HG03097 (cell line): Measurements from ENCODE around the gene CLEC16A.
"Not testable (repeated sequence)": the region's sequence is repeated elsewhere in the genome, so short reads cannot be mapped to it uniquely, and the experiment has no call there.

ENCODE experiments used
- ATAC-seq: cut with Tn5 transposase; IDR thresholded peaks from one replicate; pipeline ENCODE4 v1.9.1; 2021; ENCODE audit not compliant: unreplicated experiment, low FRiP score

The CLEC16A gene

DNA sequence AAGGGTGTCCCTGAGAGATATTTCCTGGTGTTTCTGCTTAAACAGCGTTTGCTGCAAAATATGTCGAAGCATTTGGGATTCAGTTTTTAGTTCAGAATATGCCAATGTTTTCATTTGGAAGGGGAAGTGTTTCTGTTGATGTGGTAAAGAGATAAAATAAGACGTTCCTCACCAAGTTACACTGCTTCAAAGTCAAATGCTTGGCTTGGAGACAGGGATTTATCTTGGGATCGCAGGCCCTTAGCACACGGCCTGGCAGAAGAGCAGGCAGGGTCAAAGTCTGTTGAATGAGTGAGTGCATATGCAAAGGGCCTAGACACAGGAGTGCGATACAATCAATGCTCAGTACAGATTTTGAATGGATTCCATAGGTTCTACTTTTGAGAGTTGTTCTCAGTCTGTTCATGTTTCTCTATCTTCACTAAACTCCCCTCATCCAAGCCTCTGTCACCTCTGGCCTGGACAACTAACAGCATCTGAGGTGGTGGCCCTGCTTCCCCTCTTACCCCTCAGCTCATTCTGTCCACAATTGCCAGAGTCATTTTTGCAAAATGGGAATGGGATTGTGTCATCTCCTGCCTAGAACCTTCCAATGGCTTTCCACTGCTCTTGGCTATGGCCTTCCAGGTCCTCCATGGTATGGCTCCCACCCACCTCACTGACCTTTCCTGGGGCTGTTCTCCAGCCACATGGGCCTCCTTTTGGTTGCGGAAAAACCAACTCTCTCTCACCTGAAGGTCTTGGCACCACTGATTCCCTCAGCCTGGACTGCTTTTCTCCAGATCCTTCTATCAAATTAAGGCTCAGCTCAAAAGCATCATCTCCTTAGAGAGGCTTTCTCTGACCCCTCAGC, 5.3 kb upstream of the CLEC16A start:
- no peak for ATAC-seq

- no peak for ATAC-seq
Measured at GRCh38 chr16:10939649-10940234, 4.6 kb upstream of the CLEC16A start.

DNA sequence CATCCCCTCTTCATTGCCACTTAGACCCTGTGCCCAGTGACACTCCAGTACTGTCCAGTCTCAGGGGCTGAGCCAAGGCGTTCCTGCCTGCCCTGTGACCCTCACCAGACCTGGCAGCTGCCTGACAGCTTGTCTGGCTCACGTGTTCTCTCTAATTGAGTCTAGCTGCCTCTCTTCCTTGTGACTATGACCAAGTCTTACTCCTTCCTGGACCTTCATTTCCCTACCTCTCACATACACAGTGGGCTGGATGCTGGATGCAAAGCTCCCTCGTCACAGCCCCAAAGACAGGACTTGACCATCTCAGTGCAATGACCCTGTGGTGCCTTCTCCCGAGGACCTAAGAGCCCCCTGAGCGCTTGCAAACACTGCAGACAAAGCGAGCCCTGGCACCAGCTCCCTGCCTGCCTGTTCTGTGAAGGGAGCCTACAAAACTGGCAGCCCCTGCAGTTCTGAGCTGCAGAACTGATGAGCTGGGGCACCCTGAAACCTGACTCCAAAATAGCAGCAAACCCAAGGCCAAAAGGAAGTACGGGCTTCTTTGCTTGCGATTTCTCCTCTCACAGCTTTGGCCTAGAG, 3.8 kb upstream of the CLEC16A start:
- ATAC-seq, result no peak

DNA sequence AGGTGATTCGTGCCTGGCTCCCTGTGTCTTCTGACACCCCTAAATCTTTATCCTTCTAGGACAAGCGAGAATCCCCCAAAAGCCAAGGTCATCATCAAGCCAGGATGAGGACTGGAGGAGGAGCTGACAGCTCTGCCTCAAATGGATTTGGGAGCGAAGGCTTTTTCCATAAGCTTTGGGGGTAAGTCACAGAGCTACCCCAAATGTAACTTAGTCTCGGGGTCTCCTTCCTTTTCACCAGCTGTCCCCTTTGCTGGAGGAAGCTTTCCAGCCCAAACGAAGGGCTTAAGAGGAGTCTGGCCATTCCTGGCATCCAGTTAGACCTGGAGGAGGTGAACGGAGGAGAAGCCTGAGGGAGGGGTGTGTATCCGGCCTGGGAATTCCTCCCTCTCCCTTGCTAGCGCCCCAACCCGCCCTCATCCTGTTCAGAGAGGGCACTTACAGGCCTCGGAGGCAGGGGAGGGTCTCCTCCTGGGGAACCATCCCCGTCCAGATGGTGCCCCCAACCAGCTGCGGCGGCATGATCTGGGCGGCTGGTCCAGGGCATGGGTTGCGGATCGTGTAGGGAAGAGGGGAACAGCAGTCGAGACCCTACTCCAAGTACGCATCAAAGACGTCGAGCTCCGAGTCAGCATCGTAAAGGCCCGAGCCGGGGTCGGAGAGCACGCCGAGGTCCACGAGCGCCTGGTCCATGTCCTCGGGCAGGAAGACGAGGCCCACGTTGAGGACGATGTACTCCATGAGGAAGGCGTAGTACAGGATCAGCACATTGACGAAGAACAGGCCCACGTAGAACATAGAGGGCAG, 3.0 kb upstream of the CLEC16A start:
- ATAC-seq, result no peak

DNA sequence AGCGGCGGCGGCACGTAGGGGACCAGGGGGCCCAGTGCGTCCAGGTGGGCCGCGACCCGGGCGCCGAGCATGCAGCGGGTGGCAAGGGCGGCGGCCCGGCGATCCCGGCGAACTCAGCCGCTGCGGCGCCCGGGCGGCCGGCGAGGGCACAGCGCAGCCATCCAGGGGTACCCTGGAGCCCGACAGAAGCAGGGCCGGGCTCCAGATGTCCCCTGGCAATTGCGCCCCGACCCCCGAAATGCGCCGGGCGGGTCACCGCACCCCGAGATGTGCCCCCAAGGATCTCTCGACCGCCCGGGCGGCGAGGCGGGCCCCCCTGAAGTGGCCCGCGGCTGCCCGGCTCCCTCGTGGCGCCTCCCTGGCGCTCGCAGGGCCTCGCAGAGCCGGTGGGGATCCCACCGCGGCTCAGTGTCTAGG, 2.4 kb upstream of the CLEC16A start:
- not testable (repeated sequence) for ATAC-seq

DNA sequence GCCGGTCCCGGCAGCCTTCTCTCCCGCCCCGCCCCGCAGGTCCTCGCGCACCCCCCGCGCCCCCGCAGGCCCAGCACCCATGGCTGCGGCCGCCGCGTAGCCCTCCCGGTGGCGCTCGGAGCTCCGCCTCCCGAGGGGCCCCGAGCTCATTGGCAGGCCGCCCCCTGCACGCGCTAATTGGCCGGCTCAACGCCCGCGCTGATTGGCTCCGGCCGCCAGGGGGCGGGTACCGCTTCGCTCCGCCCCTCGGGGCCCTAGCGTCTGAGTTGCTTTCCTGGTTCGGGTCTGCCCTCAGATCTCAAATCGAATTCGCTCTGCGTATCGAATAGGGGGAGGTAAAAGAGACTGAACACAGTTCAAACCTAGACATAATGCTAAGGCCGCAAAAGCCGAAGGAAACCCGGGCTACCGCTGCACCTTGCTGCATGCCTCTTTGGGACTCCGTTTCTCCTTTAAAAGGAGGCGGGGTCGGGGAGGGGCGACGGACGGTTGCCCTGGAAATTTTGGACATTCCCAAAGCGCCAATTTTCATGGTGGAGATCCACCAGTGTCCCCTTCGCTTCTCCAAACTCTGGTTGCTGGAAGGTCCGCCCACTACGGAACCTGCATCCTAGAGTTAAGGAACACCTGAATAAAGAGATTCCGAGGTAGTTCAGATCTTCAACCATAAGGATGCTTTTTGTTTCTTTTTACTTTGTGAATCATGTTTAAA, 1.9 kb upstream of the CLEC16A start, which contains the start of gene DEXI:
DEXI (minus strand) TSS at position 117 of the 712 bp plus-strand sequence. CDS start 463 bp downstream, outside the sequence.
- ATAC-seq, result peak; percentile 57

DNA sequence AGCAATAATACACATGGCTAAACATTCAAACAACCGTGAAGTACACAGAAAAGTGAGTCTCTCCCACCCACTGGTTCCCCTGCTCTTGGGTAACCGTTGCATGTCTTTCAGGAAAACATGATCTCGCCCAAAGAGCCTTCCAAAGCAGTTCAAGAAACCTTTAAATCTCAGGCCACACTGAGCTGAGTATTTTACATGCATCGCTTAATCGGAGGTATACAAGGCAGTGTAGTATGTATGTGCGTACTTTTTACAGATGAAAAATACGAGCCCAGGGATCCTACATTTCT, 1.4 kb upstream of the CLEC16A start:
- ATAC-seq, result no peak

- ATAC-seq, result no peak
Measured at GRCh38 chr16:10945065-10945787, 862 bp downstream of the CLEC16A start.

- ATAC-seq, result no peak
Measured at GRCh38 chr16:10946308-10946707, 1.9 kb downstream of the CLEC16A start.

- no peak for ATAC-seq
Measured at GRCh38 chr16:10947211-10947787, 2.9 kb downstream of the CLEC16A start.

DNA sequence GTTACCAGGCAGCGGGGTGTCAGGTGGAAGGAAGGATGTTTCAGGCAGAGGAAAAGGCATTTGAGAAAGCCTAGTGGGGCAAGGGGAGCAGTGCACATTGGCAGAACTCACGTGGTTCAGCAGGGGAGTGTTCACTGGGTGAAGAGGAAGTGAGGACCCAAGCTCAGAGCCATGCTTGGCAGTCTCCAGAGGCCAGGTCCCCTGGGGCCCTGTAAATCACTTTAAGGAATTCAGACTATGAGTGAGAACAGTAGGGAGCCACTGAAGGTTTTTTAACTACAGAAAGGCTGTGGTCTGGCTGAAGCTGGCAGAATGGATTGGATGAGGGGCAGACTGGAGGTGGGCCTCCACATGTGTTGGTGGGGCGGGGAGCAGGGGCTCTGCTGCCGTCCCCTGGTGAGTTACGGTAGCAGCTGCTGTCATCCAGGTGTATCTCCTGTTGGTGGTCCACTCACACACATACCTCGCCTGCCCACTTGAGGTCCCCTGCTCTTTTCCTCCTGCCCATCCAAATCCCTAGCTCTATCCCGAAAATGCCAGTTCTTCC, 5.1 kb downstream of the CLEC16A start:
- ATAC-seq, result peak; percentile 68

DNA sequence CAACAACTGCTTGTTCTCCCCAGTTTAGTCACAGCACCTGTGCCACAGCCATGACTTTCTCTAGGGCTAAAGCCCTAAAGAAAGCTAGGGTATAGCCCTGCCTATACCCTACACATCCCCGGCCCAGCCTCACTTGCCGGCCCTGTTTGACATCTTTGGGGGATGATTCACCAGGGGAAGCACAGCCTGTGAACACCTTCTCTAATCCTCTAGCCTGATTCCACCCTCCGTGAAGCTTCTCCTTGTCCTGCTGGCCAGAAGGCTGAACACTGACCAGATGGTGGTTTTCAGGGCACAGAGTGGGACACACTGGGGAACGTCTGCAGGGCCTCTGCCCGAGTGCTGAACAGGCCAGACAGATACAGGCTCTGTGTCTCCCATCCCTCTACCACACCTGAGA, 6.0 kb downstream of the CLEC16A start:
- ATAC-seq, result no peak

GRCh38 chr16:10951026-10951425, 6.7 kb downstream of the CLEC16A start:
- no peak for ATAC-seq

DNA sequence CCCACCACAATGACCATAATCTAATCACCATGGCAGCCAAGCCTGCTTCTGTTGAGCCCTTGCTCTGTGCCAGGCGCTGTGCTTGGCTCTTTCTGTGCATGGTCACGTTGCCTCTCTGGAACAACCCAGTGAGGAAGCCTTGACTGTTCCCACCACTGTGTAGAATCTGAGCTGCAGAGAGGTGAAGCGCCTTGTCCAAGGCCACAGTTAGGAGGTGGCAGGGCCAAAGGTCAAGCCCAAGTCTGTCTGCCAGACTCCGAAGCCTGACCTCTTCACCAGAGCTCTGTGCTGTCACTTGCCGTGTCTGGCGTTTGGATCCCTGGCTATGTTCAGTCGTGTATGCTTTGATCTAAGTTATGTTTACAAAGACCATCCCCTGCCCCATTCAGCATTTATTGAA, 10.5 kb downstream of the CLEC16A start:
- ATAC-seq, result no peak

- no peak for ATAC-seq
Measured at GRCh38 chr16:10957771-10958482, 13.6 kb downstream of the CLEC16A start.

DNA sequence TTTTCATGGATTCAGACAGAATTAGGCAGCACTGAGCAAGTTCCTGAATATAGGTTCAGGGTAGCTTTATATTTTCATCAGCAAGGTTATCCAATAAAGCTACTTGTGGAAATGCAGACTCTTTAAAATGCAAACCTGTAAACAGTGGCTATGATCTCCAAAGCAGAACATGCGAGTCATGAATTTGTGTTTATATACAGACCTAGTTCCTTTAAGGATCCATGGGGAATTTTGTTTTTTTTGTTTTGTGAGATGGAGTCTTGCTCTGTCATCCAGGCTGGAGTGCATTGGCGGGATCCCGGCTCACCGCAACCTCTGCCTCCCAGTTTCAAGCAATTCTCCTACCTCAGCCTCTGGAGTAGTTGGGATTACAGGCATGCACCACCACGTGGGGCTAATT, 14.8 kb downstream of the CLEC16A start:
- ATAC-seq, result no peak

DNA sequence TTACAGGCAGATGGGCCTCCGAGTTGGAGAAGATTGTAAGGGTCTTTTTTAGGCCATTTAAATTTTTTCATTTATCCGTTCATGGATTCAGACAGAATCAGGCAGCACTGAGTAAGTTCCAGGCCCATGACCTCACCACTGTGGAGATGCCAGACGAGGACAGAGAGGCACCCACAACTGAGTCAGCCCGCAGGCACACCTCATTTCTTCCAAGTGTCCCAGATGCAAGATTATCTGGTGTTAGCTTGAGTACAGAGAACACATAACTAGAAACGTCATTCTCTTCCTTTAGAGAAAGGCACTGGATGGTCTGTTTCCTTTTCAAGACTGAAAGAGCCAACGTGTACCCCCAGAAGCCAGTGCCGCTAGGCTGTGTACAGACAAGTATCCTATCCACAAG, 16.9 kb downstream of the CLEC16A start:
- no peak for ATAC-seq

GRCh38 chr16:10964039-10964890, 19.9 kb downstream of the CLEC16A start:
- peak; percentile 41 for ATAC-seq
